Measurements from ENCODE around the gene TTC14. TPM values are rescaled to one million over a fixed set of nuclear protein-coding genes. Genes with fewer than 3 reads are reported as not detected.

TTC14 gene
- total RNA-seq, 1 donor from 2014 or later: 40.4 TPM

DNA sequence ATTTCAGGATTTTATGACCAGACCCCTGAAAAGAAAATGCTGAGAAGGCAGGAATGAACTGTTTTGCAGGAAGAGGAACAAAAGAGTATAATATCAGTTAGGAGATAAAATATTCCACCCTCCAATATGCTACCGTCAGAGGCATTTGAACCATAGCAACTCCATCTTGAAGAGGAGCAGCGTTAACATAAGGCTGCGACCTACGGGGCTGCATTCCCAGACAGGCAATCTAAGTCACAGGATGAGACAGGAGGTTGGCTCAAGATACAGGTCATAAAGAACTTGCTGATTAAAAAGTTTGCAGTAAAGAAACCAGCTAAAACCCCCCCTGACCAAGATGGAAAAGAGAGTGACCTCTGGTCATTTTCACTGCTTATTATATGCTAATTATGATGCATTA is 54.4 kb downstream of the TTC14 start:
- TF ChIP-seq, protein P1, sequence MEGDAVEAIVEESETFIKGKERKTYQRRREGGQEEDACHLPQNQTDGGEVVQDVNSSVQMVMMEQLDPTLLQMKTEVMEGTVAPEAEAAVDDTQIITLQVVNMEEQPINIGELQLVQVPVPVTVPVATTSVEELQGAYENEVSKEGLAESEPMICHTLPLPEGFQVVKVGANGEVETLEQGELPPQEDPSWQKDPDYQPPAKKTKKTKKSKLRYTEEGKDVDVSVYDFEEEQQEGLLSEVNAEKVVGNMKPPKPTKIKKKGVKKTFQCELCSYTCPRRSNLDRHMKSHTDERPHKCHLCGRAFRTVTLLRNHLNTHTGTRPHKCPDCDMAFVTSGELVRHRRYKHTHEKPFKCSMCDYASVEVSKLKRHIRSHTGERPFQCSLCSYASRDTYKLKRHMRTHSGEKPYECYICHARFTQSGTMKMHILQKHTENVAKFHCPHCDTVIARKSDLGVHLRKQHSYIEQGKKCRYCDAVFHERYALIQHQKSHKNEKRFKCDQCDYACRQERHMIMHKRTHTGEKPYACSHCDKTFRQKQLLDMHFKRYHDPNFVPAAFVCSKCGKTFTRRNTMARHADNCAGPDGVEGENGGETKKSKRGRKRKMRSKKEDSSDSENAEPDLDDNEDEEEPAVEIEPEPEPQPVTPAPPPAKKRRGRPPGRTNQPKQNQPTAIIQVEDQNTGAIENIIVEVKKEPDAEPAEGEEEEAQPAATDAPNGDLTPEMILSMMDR (IDR thresholded peaks at IDR 0.05; ENCODE audit: unreplicated experiment): no peak
- H3K36me3 Mint-ChIP-seq (ENCODE audit: low read depth, unreplicated experiment): no peaks in the 10 kb centered on the region
- DNase-seq (ENCODE audit: low spot score): no peak
- H3K4me3 Mint-ChIP-seq (ENCODE audit: unreplicated experiment): no peak overlapping the region
- no peak overlapping the region for H3K27ac Mint-ChIP-seq (ENCODE audit: unreplicated experiment)
- H3K9me3 Mint-ChIP-seq (ENCODE audit: unreplicated experiment): no peaks in the 10 kb centered on the region
- no peaks in the 10 kb centered on the region for H3K4me1 Mint-ChIP-seq (ENCODE audit: unreplicated experiment)
- H3K27me3 Mint-ChIP-seq (ENCODE audit: unreplicated experiment): no peaks in the 10 kb centered on the region

DNA sequence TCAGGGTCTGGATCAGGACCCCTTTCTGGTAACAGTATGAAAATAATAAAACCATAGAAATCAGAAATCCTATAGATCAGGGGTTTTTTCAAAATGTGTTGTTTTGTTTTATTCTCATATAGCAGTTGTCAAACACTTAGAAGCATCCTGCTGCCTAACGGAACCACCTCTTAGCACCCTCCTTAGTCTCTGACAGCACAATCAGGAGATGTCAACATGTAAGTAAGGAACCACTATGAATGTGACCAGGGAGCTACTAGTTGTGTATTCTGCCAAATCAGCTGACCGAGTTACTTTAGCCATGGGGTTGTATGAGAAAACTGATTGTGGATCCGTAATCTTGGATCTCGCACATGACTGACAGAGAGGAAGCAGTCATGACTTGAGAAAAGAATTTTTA is 55.1 kb downstream of the TTC14 start:
- no peaks in the 10 kb centered on the region for H3K27me3 Mint-ChIP-seq (ENCODE audit: unreplicated experiment)
- TF ChIP-seq, protein P1 (IDR thresholded peaks at IDR 0.05; ENCODE audit: unreplicated experiment): no peak
- no peaks in the 10 kb centered on the region for H3K4me1 Mint-ChIP-seq (ENCODE audit: unreplicated experiment)
- H3K27ac Mint-ChIP-seq (ENCODE audit: unreplicated experiment): no peak overlapping the region
- no peak for DNase-seq (ENCODE audit: low spot score)
- H3K36me3 Mint-ChIP-seq (ENCODE audit: low read depth, unreplicated experiment): no peaks in the 10 kb centered on the region
- no peaks in the 10 kb centered on the region for H3K9me3 Mint-ChIP-seq (ENCODE audit: unreplicated experiment)
- no peak overlapping the region for H3K4me3 Mint-ChIP-seq (ENCODE audit: unreplicated experiment)

Other genes with a start within 250 kb of the TTC14 start
- gene CCDC39, start 77.3 kb downstream of the TTC14 start, total RNA-seq (ENCODE audit: unreplicated experiment): 0.46 TPM

All from endothelial cell (in vitro differentiated cells).